Thyroid gland (tissue), 4 donors: Measurements from ENCODE around the gene GOLGA6L9.
"Not testable (repeated sequence)": the region's sequence is repeated elsewhere in the genome, so short reads cannot be mapped to it uniquely, and the experiment has no call there.

Experiments
- POLR2A ChIP-seq, 2 donors: fragments of 450-650 bp; IDR thresholded peaks; one replicate each; pipeline ENCODE4 v1.6.1; 2017; ENCODE audit warnings: antibody characterized with exemption in 2 of 2, mild to moderate bottlenecking in 2 of 2, moderate library complexity in 1 of 2
- TF ChIP-seq, protein P1 (sequence below), 6 experiments: fragments of 200-600 bp in 3 of 6; fragments of 450-650 bp in 3 of 6; sonication (generic) in 3 of 6; IDR thresholded peaks; one replicate each; pipeline ENCODE4 v1.5.1; 2016 to 2019; ENCODE audit warnings: antibody characterized with exemption in 6 of 6, mild to moderate bottlenecking in 2 of 6, inconsistent platforms in 1 of 6, moderate library complexity in 1 of 6

DNA sequence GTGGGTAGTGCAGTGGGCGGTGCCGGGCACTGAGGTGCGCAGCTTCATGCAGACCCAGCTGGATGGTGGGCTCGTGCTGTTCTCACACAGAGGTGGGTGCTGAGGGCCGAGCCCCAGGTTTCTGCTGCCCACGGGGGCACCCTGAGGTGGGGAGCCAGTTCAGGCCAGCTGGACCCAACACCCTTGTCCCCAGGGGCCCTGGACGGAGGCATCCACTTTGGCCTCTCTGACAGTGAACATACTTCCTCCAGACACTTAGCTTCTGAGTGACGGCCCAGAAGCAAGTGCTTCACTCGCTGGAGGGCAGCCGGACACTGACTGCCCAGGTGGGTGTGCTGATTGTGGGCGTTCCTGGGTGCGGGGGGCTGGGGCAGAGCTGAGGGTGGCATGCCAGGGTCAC lies 39.8 kb downstream of the GOLGA6L9 start:
- TF ChIP-seq, protein P1, sequence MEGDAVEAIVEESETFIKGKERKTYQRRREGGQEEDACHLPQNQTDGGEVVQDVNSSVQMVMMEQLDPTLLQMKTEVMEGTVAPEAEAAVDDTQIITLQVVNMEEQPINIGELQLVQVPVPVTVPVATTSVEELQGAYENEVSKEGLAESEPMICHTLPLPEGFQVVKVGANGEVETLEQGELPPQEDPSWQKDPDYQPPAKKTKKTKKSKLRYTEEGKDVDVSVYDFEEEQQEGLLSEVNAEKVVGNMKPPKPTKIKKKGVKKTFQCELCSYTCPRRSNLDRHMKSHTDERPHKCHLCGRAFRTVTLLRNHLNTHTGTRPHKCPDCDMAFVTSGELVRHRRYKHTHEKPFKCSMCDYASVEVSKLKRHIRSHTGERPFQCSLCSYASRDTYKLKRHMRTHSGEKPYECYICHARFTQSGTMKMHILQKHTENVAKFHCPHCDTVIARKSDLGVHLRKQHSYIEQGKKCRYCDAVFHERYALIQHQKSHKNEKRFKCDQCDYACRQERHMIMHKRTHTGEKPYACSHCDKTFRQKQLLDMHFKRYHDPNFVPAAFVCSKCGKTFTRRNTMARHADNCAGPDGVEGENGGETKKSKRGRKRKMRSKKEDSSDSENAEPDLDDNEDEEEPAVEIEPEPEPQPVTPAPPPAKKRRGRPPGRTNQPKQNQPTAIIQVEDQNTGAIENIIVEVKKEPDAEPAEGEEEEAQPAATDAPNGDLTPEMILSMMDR (IDR thresholded peaks at IDR 0.05), result not testable (repeated sequence)
- TF ChIP-seq POLR2A (IDR thresholded peaks at IDR 0.05), result not testable (repeated sequence)
